K562 (cell line): ENCODE data around the gene FANCD2. TPM values are rescaled to one million over a fixed set of nuclear protein-coding genes. Genes with fewer than 3 reads are reported as not detected.

Source experiments
- CHD1 ChIP-seq: fragments of 200-600 bp; sonication (generic); IDR thresholded peaks from one replicate; pipeline ENCODE4 v1.6.1; 2012; ENCODE audit warnings: mild to moderate bottlenecking, moderate library complexity, low read length, inconsistent platforms
- CREM ChIP-seq: IDR thresholded peaks from 2 replicates; pipeline ENCODE4 v1.6.1; 2014; ENCODE audit warnings: antibody characterized with exemption, low read depth
- E2F3 ChIP-seq: fragments of 250-450 bp; sonication (Bioruptor Pico); IDR thresholded peaks from 2 replicates; pipeline ENCODE4 v1.4.0; 2020; ENCODE audit warnings: mild to moderate bottlenecking
- ETV6 ChIP-seq, 3 experiments: fragments of 150-350 bp in 1 of 3; sonication (generic) in 1 of 3; formaldehyde crosslinking in 1 of 3; IDR thresholded peaks; 2 replicates each; pipeline versions ENCODE4 v1.6.1 to v1.8.0; 2014 to 2022; ENCODE audit warnings: borderline replicate concordance in 2 of 3, low read depth in 2 of 3, antibody characterized with exemption in 1 of 3, low read length in 1 of 3, mild to moderate bottlenecking in 1 of 3, missing genetic modification reagents in 1 of 3
- FOSL1 ChIP-seq: fragments of 200-800 bp; sonication (Bioruptor generic); conservative IDR thresholded peaks from 2 replicates; pipeline ENCODE4 v1.6.1; 2016; ENCODE audit warnings: missing genetic modification characterization, missing compliant biosample characterization
- MAZ ChIP-seq, 2 experiments: fragments of 450-650 bp in 1 of 2; sonication (generic) in 1 of 2; formaldehyde crosslinking; IDR thresholded peaks in 1 of 2; conservative IDR thresholded peaks in 1 of 2; 2 replicates each; pipeline versions ENCODE4 v1.4.0 to v1.5.0; 2020; ENCODE audit warnings: mild to moderate bottlenecking in 1 of 2, missing genetic modification reagents in 1 of 2
- PRDM10 ChIP-seq: fragments of 450-650 bp; IDR thresholded peaks from 2 replicates; pipeline ENCODE4 v1.6.1; 2018; ENCODE audit not compliant: partially characterized antibody
- SAP30 ChIP-seq: fragments of 200-600 bp; sonication (generic); IDR thresholded peaks from 2 replicates; pipeline ENCODE4 v1.6.1; 2012; ENCODE audit warnings: borderline replicate concordance, low read depth, mild to moderate bottlenecking, moderate library complexity, low read length, control low read depth, inconsistent platforms; ENCODE audit not compliant: insufficient read depth, poor library complexity, severe bottlenecking
- SMARCC2 ChIP-seq: fragments of 450-650 bp; IDR thresholded peaks from 2 replicates; pipeline ENCODE4 v1.6.1; 2017; ENCODE audit warnings: antibody characterized with exemption, moderate library complexity, mild to moderate bottlenecking, low read depth
- TBP ChIP-seq: optimal IDR thresholded peaks from 2 replicates; pipeline ENCODE3; 2011; ENCODE audit warnings: low read depth, low read length, improper control_type of control experiment
- ZFP36 ChIP-seq: fragments of 150-350 bp; IDR thresholded peaks from 2 replicates; pipeline ENCODE4 v1.6.1; 2018; ENCODE audit warnings: low read length, low read depth; ENCODE audit not compliant: partially characterized antibody
- ZNF324 ChIP-seq: fragments of 250-450 bp; sonication (Bioruptor Pico); IDR thresholded peaks from 2 replicates; pipeline ENCODE4 v1.4.0; 2020; ENCODE audit warnings: mild to moderate bottlenecking
- ZNF449 ChIP-seq: fragments of 250-450 bp; sonication (Bioruptor Pico); IDR thresholded peaks from 2 replicates; pipeline ENCODE4 v1.8.0; 2022; ENCODE audit warnings: moderate library complexity, mild to moderate bottlenecking, inconsistent platforms
- polyA plus RNA-seq, 8 experiments: library from polyadenylated mRNA; depleted of rRNA in 4 of 8; stranded (reverse) in 5 of 8; unstranded in 3 of 8; fragments of >200 nt; fragmentation: Nextera tagmentation in 2 of 8; fragmentation: Illumina TruSeq in 1 of 8; extraction: Ambion mirVana in 2 of 8; extraction: Trizol in 1 of 8; gene quantifications; 2 replicates each; pipeline versions ENCODE4 v1.2.1 to v1.2.3, GENCODE V29; 2011 to 2014; ENCODE audit warnings: inconsistent platforms in 1 of 8, missing spikeins in 1 of 8
- total RNA-seq, 7 experiments: library from RNA; depleted of rRNA in 6 of 7; stranded (reverse); fragments of >200 nt in 6 of 7; fragmentation: Illumina TruSeq in 2 of 7; extraction: Trizol in 2 of 7; gene quantifications; 2 replicates each; pipeline versions ENCODE4 v1.2.1 to v1.2.3, GENCODE V29; 2011 to 2021; ENCODE audit warnings: low replicate concordance in 1 of 7
- TF ChIP-seq, protein P1 (sequence below): sonication (generic); formaldehyde crosslinking; IDR thresholded peaks from 2 replicates; pipeline ENCODE4 v1.8.0; 2023; ENCODE audit warnings: mild to moderate bottlenecking, missing genetic modification reagents
- TF ChIP-seq, protein P2 (sequence below): IDR thresholded peaks from 2 replicates; pipeline ENCODE4 v1.6.1; 2016; ENCODE audit warnings: missing genetic modification characterization, missing compliant biosample characterization
- TF ChIP-seq, protein P3 (sequence below): fragments of 250-450 bp; sonication (Bioruptor Pico); IDR thresholded peaks from 2 replicates; pipeline ENCODE4 v1.8.0; 2022; ENCODE audit warnings: moderate library complexity, mild to moderate bottlenecking, inconsistent platforms

Gene FANCD2
- total and polyA plus RNA-seq, 9 of the 15 experiments (the other 6 are each of a cell fraction or from before 2014, with no cell fraction given): 59.4 to 137 (median 96.1) TPM

DNA sequence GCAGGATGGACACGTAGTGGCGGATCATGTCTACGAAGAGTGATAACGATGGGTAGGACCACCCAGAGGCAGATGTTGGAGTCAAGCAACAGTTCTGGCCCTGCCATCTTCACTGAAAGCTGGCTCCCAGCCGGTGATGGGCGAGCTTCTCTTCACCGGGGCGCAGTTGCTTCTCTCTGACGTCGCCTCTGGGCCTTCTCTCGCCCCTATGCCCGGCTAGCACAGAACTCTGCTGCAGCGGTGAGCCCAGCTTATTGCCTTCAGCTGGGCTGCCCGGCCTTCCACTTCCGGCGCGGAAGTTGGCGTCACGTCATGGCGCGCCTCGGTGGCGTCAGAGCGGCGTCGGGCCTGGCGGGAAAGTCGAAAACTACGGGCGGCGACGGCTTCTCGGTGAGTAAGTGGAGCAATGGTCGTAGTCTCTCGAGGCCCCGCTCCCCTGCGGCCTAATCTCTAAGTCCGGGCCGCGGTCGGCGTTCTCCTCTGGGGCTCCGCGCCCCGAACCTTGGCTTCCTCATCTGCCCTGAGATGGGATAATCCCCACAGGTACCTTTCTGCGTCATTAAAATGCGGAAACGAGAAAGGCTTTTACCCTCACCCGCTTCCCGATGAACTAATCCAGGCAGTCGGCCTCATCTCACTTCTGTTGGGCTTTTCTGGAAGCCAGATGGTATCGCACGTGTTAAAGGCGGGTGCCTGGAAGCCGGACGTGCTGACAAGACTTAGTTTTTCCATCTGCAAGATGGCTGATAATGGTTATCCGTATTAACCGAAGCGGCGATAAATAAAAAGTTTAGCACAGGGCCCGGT lies at the start of gene FANCD2 (continued):
- TF ChIP-seq ETV6 (IDR thresholded peaks at IDR 0.05; ENCODE audit: borderline replicate concordance in 1 of 2, low read depth in 2 of 2, low read length in 1 of 2) (no peak), ETV6 (CRISPR knock-in tag; IDR thresholded peaks at IDR 0.05; ENCODE audit: borderline replicate concordance) (no peak), CHD1 (peak; percentile 45), PRDM10 (peak; percentile 87), SAP30 (peak; percentile 99), ZNF449 (CRISPR knock-in tag) (no peak), SMARCC2 (no peak), CREM (peak; percentile 100), MAZ (CRISPR knock-in tag; conservative IDR thresholded peaks at IDR 0.05 in 1 of 2, IDR thresholded peaks at IDR 0.05 in 1 of 2) (peak; percentile 66 to 77; a peak in 2 of 4 replicates), ZNF324 (no peak), E2F3 (CRISPR knock-in tag) (peak; percentile 99), ZFP36 (no peak), FOSL1 (tag) (peak; percentile 68), TBP (peak; percentile 77)
- TF ChIP-seq, protein P1, sequence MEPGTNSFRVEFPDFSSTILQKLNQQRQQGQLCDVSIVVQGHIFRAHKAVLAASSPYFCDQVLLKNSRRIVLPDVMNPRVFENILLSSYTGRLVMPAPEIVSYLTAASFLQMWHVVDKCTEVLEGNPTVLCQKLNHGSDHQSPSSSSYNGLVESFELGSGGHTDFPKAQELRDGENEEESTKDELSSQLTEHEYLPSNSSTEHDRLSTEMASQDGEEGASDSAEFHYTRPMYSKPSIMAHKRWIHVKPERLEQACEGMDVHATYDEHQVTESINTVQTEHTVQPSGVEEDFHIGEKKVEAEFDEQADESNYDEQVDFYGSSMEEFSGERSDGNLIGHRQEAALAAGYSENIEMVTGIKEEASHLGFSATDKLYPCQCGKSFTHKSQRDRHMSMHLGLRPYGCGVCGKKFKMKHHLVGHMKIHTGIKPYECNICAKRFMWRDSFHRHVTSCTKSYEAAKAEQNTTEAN (CRISPR knock-in tag): no peak
- TF ChIP-seq, protein P2, sequence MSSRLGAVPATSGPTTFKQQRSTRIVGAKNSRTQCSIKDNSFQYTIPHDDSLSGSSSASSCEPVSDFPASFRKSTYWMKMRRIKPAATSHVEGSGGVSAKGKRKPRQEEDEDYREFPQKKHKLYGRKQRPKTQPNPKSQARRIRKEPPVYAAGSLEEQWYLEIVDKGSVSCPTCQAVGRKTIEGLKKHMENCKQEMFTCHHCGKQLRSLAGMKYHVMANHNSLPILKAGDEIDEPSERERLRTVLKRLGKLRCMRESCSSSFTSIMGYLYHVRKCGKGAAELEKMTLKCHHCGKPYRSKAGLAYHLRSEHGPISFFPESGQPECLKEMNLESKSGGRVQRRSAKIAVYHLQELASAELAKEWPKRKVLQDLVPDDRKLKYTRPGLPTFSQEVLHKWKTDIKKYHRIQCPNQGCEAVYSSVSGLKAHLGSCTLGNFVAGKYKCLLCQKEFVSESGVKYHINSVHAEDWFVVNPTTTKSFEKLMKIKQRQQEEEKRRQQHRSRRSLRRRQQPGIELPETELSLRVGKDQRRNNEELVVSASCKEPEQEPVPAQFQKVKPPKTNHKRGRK (tag): no peak
- TF ChIP-seq, protein P3, sequence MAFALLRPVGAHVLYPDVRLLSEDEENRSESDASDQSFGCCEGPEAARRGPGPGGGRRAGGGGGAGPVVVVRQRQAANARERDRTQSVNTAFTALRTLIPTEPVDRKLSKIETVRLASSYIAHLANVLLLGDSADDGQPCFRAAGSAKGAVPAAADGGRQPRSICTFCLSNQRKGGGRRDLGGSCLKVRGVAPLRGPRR (CRISPR knock-in tag): no peak
